ENCODE results near the gene ZNF587. TPM values are rescaled to one million over a fixed set of nuclear protein-coding genes. Genes with fewer than 3 reads are reported as not detected.
A peak's percentile ranks its signal among the peaks of the same experiment; 100 is the strongest.
"Not testable (repeated sequence)": the region's sequence is repeated elsewhere in the genome, so short reads cannot be mapped to it uniquely, and the experiment has no call there.

ZNF587 gene
- polyA plus RNA-seq, 6 donors from 2014 or later, result 4.5 to 11.1 (median 6.8) TPM

GRCh38 chr19:57815247-57816075 is 34.2 kb upstream of the ZNF587 start:
- no peak for ATAC-seq (ENCODE audit: low read depth in 2 of 2)
- H3K27ac Mint-ChIP-seq, result peak overlapping the region; percentile 94 to 98 (median 96)
- no peaks in the 10 kb centered on the region for H3K9me3 Mint-ChIP-seq
- DNase-seq, result no peak
- no peaks in the 10 kb centered on the region for H3K27me3 Mint-ChIP-seq
- no peaks in the 10 kb centered on the region for H3K36me3 Mint-ChIP-seq
- H3K4me1 Mint-ChIP-seq, result peaks cover 44 to 54% (median 48%) of the 10 kb centered on the region in 3 donors
- peak overlapping the region; percentile 91 to 99 (median 98) for H3K4me3 Mint-ChIP-seq

GRCh38 chr19:57816652-57817051 is 33.0 kb upstream of the ZNF587 start:
- ATAC-seq (ENCODE audit: low read depth in 2 of 2), result no peak
- no peak overlapping the region for H3K27ac Mint-ChIP-seq
- peak overlapping the region in 3 of 8 donors; percentile 42 to 82 (median 59) for H3K4me3 Mint-ChIP-seq
- peaks cover 50 to 66% (median 53%) of the 10 kb centered on the region in 3 donors for H3K4me1 Mint-ChIP-seq
- DNase-seq, result no peak
- H3K27me3 Mint-ChIP-seq, result no peaks in the 10 kb centered on the region
- no peaks in the 10 kb centered on the region for H3K36me3 Mint-ChIP-seq
- H3K9me3 Mint-ChIP-seq, result no peaks in the 10 kb centered on the region

- no peak for DNase-seq
- peak overlapping the region; percentile 15 to 98 (median 62) for H3K4me3 Mint-ChIP-seq
- no peaks in the 10 kb centered on the region for H3K36me3 Mint-ChIP-seq
- ATAC-seq (ENCODE audit: low read depth in 2 of 2), result no peak
- peaks cover 47 to 69% (median 53%) of the 10 kb centered on the region in 3 donors for H3K4me1 Mint-ChIP-seq
- H3K27ac Mint-ChIP-seq, result peak overlapping the region in 3 of 6 donors; percentile 7 to 69 (median 31)
- no peaks in the 10 kb centered on the region for H3K27me3 Mint-ChIP-seq
- no peaks in the 10 kb centered on the region for H3K9me3 Mint-ChIP-seq
These were observed 31.7 kb upstream of the ZNF587 start for GRCh38 chr19:57817976-57818375.

- H3K4me3 Mint-ChIP-seq, result peak overlapping the region; percentile 21 to 98 (median 60)
- DNase-seq, result no peak
- H3K36me3 Mint-ChIP-seq, result no peaks in the 10 kb centered on the region
- H3K27ac Mint-ChIP-seq, result peak overlapping the region in 3 of 6 donors; percentile 7 to 39 (median 31)
- no peak for ATAC-seq (ENCODE audit: low read depth in 2 of 2)
- H3K27me3 Mint-ChIP-seq, result no peaks in the 10 kb centered on the region
- H3K9me3 Mint-ChIP-seq, result no peaks in the 10 kb centered on the region
- peaks cover 48 to 67% (median 53%) of the 10 kb centered on the region in 3 donors for H3K4me1 Mint-ChIP-seq
These were observed 31.3 kb upstream of the ZNF587 start for GRCh38 chr19:57818378-57818777.

GRCh38 chr19:57819475-57820148 is 30.0 kb upstream of the ZNF587 start:
- Mint-ChIP-seq H3K4me3 (peak overlapping the region; percentile 92 to 100 (median 98)), H3K36me3 (no peaks in the 10 kb centered on the region), H3K27ac (peak overlapping the region; percentile 96 to 99 (median 98)), H3K9me3 (no peaks in the 10 kb centered on the region), H3K27me3 (no peaks in the 10 kb centered on the region), H3K4me1 (peaks cover 49 to 67% (median 55%) of the 10 kb centered on the region in 3 donors)
- ATAC-seq (ENCODE audit: low read depth in 2 of 2) (peak; percentile 84 to 85), DNase-seq (peak; percentile 80)

GRCh38 chr19:57820599-57820998 is 29.1 kb upstream of the ZNF587 start:
- no peaks in the 10 kb centered on the region for H3K9me3 Mint-ChIP-seq
- ATAC-seq (ENCODE audit: low read depth in 2 of 2) (no peak), DNase-seq (no peak)
- H3K27ac Mint-ChIP-seq, result peak overlapping the region; percentile 93 to 99 (median 98)
- H3K4me3 Mint-ChIP-seq, result peak overlapping the region; percentile 92 to 100 (median 98)
- no peaks in the 10 kb centered on the region for H3K36me3 Mint-ChIP-seq
- H3K27me3 Mint-ChIP-seq, result no peaks in the 10 kb centered on the region
- H3K4me1 Mint-ChIP-seq, result peaks cover 40 to 63% (median 48%) of the 10 kb centered on the region in 3 donors

- Mint-ChIP-seq H3K4me3 (peak overlapping the region in 6 of 8 donors; percentile 84 to 100 (median 98)), H3K27ac (peak overlapping the region; percentile 27 to 98 (median 90)), H3K4me1 (peaks cover 40 to 62% (median 48%) of the 10 kb centered on the region in 3 donors)
- not testable (repeated sequence) for ATAC-seq (ENCODE audit: low read depth in 2 of 2); H3K9me3 Mint-ChIP-seq; H3K36me3 Mint-ChIP-seq; DNase-seq; H3K27me3 Mint-ChIP-seq
These were observed 28.6 kb upstream of the ZNF587 start for GRCh38 chr19:57821095-57821494.

GRCh38 chr19:57821501-57821900 is 28.2 kb upstream of the ZNF587 start:
- Mint-ChIP-seq H3K4me1 (peaks cover 41 to 60% (median 48%) of the 10 kb centered on the region in 3 donors), H3K4me3 (peak overlapping the region in 4 of 8 donors; percentile 42 to 99 (median 94)), H3K27ac (peak overlapping the region in 1 of 6 donors; percentile 96)
- not testable (repeated sequence) for ATAC-seq (ENCODE audit: low read depth in 2 of 2); DNase-seq; H3K9me3 Mint-ChIP-seq; H3K36me3 Mint-ChIP-seq; H3K27me3 Mint-ChIP-seq

- DNase-seq; H3K9me3 Mint-ChIP-seq; ATAC-seq (ENCODE audit: low read depth in 2 of 2); H3K36me3 Mint-ChIP-seq; H3K27me3 Mint-ChIP-seq: not testable (repeated sequence)
- peak overlapping the region in 2 of 8 donors; percentile 22 to 51 for H3K4me3 Mint-ChIP-seq
- peaks cover 48 to 65% (median 56%) of the 10 kb centered on the region in 3 donors for H3K4me1 Mint-ChIP-seq
- H3K27ac Mint-ChIP-seq, result peak overlapping the region in 3 of 6 donors; percentile 63 to 72 (median 65)
These were observed 26.5 kb upstream of the ZNF587 start for GRCh38 chr19:57823155-57823554.

- not testable (repeated sequence) for DNase-seq; ATAC-seq (ENCODE audit: low read depth in 2 of 2); H3K27me3 Mint-ChIP-seq; H3K9me3 Mint-ChIP-seq; H3K36me3 Mint-ChIP-seq
- H3K27ac Mint-ChIP-seq, result peak overlapping the region in 5 of 6 donors; percentile 33 to 90 (median 69)
- H3K4me3 Mint-ChIP-seq, result peak overlapping the region in 1 of 8 donors; percentile 37
- peaks cover 48 to 62% (median 56%) of the 10 kb centered on the region in 3 donors for H3K4me1 Mint-ChIP-seq
These were observed 26.1 kb upstream of the ZNF587 start for GRCh38 chr19:57823608-57824007.

- Mint-ChIP-seq H3K9me3 (no peaks in the 10 kb centered on the region), H3K27ac (peak overlapping the region in 2 of 6 donors; percentile 4 to 74), H3K4me3 (no peak overlapping the region), H3K4me1 (peaks cover 48 to 61% (median 53%) of the 10 kb centered on the region in 3 donors), H3K36me3 (no peaks in the 10 kb centered on the region), H3K27me3 (no peaks in the 10 kb centered on the region)
- DNase-seq (no peak), ATAC-seq (ENCODE audit: low read depth in 2 of 2) (no peak)
These were observed 24.1 kb upstream of the ZNF587 start for GRCh38 chr19:57825511-57825910.

- Mint-ChIP-seq H3K27me3 (no peaks in the 10 kb centered on the region), H3K36me3 (no peaks in the 10 kb centered on the region), H3K27ac (peak overlapping the region in 2 of 6 donors; percentile 1 to 5), H3K4me3 (no peak overlapping the region), H3K4me1 (peaks cover 23 to 30% (median 26%) of the 10 kb centered on the region in 3 donors), H3K9me3 (no peaks in the 10 kb centered on the region)
- DNase-seq, result no peak
- ATAC-seq (ENCODE audit: low read depth in 2 of 2), result no peak
These were observed 20.3 kb upstream of the ZNF587 start for GRCh38 chr19:57829316-57829715.

- H3K9me3 Mint-ChIP-seq, result no peaks in the 10 kb centered on the region
- peak; percentile 8 for DNase-seq
- H3K27ac Mint-ChIP-seq, result peak within 1 kb of the TSS in 4 of 6 donors; percentile 12 to 76 (median 60)
- peaks cover 19 to 27% (median 20%) of the 10 kb centered on the region in 3 donors for H3K4me1 Mint-ChIP-seq
- peak in 1 of 2 donors; percentile 67 for ATAC-seq (ENCODE audit: low read depth in 2 of 2)
- H3K36me3 Mint-ChIP-seq, result no peaks in the 10 kb centered on the region
- no peaks in the 10 kb centered on the region for H3K27me3 Mint-ChIP-seq
- no peak within 1 kb of the TSS for H3K4me3 Mint-ChIP-seq
These were observed 19.5 kb upstream of the ZNF587 start, which contains the start of gene ZNF587B for GRCh38 chr19:57830071-57830602. Gene ZNF587B, plus strand, starts transcription at chr19:57830299. Its CDS starts 230 bp downstream, at chr19:57830529.

Data from naive B cell (primary cell).